Type B pancreatic cell (in vitro differentiated cells): ENCODE results near the gene UBLCP1. TPM values are rescaled to one million over a fixed set of nuclear protein-coding genes. Genes with fewer than 3 reads are reported as not detected.
"Not testable (repeated sequence)": the region's sequence is repeated elsewhere in the genome, so short reads cannot be mapped to it uniquely, and the experiment has no call there.

Source experiments
- DNase-seq: peaks from one replicate; pipeline ENCODE4 v3.0.0; 2021; ENCODE audit warnings: mixed read lengths; ENCODE audit not compliant: unreplicated experiment; ENCODE audit errors: extremely low spot score
- H3K27ac Mint-ChIP-seq: 2 replicates; pipeline ENCODE4 v1.8.0; 2021; ENCODE audit warnings: mild to moderate bottlenecking, mixed read lengths
- H3K27me3 Mint-ChIP-seq: 2 replicates; pipeline ENCODE4 v1.8.0; 2021; ENCODE audit warnings: mixed read lengths
- H3K36me3 Mint-ChIP-seq: 2 replicates; pipeline ENCODE4 v1.8.0; 2021; ENCODE audit warnings: mixed read lengths
- H3K4me1 Mint-ChIP-seq: one replicate; pipeline ENCODE4 v1.8.0; 2021; ENCODE audit warnings: mixed read lengths; ENCODE audit not compliant: unreplicated experiment
- H3K4me3 Mint-ChIP-seq: 2 replicates; pipeline ENCODE4 v1.8.0; 2021; ENCODE audit warnings: mild to moderate bottlenecking, mixed read lengths
- H3K9me3 Mint-ChIP-seq: 2 replicates; pipeline ENCODE4 v1.8.0; 2021; ENCODE audit warnings: mixed read lengths
- total RNA-seq: library from RNA; stranded (reverse); gene quantifications from 2 replicates; pipeline ENCODE4 v1.2.1, GENCODE V29; 2021; ENCODE audit warnings: low replicate concordance
- TF ChIP-seq, protein P1 (sequence below): fragments of 200-600 bp; sonication (generic); conservative IDR thresholded peaks from 2 replicates; pipeline ENCODE4 v1.5.0; 2021; ENCODE audit warnings: antibody characterized with exemption, mild to moderate bottlenecking

Gene UBLCP1
- total RNA-seq, 1 donor from 2014 or later = 29.4 TPM

DNA sequence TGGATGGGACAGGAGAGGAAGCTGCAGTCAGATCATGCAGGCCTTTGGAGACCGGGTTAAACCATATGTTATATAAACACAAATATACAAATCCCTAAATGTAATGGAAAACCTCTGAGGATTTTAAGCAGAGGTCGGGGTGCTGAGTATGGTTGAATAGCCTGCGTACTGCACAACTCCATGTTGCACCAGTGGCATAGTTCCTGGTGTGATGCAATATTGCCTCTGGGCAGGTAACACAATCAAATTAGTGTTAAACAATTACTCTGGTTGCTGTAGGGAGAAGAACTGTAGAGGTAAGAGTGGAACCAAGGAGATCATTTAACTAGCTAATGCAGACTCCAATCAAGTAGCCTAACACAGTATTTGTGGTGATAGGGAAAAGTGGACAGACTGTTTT is 32.4 kb upstream of the UBLCP1 start:
- H3K36me3 Mint-ChIP-seq = no peaks in the 10 kb centered on the region
- H3K27me3 Mint-ChIP-seq = peaks cover 29% of the 10 kb centered on the region
- DNase-seq = no peak
- H3K27ac Mint-ChIP-seq = no peak overlapping the region
- no peak overlapping the region for H3K4me3 Mint-ChIP-seq
- TF ChIP-seq, protein P1, sequence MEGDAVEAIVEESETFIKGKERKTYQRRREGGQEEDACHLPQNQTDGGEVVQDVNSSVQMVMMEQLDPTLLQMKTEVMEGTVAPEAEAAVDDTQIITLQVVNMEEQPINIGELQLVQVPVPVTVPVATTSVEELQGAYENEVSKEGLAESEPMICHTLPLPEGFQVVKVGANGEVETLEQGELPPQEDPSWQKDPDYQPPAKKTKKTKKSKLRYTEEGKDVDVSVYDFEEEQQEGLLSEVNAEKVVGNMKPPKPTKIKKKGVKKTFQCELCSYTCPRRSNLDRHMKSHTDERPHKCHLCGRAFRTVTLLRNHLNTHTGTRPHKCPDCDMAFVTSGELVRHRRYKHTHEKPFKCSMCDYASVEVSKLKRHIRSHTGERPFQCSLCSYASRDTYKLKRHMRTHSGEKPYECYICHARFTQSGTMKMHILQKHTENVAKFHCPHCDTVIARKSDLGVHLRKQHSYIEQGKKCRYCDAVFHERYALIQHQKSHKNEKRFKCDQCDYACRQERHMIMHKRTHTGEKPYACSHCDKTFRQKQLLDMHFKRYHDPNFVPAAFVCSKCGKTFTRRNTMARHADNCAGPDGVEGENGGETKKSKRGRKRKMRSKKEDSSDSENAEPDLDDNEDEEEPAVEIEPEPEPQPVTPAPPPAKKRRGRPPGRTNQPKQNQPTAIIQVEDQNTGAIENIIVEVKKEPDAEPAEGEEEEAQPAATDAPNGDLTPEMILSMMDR = no peak
- no peaks in the 10 kb centered on the region for H3K9me3 Mint-ChIP-seq
- no peaks in the 10 kb centered on the region for H3K4me1 Mint-ChIP-seq

- peaks cover 29% of the 10 kb centered on the region for H3K27me3 Mint-ChIP-seq
- TF ChIP-seq, protein P1 = no peak
- no peak overlapping the region for H3K27ac Mint-ChIP-seq
- DNase-seq = no peak
- no peaks in the 10 kb centered on the region for H3K9me3 Mint-ChIP-seq
- no peak overlapping the region for H3K4me3 Mint-ChIP-seq
- no peaks in the 10 kb centered on the region for H3K4me1 Mint-ChIP-seq
- H3K36me3 Mint-ChIP-seq = no peaks in the 10 kb centered on the region
These were observed 31.9 kb upstream of the UBLCP1 start for GRCh38 chr5:159231167-159231566.

GRCh38 chr5:159235871-159236520 is 27.1 kb upstream of the UBLCP1 start:
- H3K4me1 Mint-ChIP-seq, H3K4me3 Mint-ChIP-seq, DNase-seq, H3K9me3 Mint-ChIP-seq, H3K36me3 Mint-ChIP-seq, H3K27ac Mint-ChIP-seq: not testable (repeated sequence)
- peaks cover 29% of the 10 kb centered on the region for H3K27me3 Mint-ChIP-seq

DNA sequence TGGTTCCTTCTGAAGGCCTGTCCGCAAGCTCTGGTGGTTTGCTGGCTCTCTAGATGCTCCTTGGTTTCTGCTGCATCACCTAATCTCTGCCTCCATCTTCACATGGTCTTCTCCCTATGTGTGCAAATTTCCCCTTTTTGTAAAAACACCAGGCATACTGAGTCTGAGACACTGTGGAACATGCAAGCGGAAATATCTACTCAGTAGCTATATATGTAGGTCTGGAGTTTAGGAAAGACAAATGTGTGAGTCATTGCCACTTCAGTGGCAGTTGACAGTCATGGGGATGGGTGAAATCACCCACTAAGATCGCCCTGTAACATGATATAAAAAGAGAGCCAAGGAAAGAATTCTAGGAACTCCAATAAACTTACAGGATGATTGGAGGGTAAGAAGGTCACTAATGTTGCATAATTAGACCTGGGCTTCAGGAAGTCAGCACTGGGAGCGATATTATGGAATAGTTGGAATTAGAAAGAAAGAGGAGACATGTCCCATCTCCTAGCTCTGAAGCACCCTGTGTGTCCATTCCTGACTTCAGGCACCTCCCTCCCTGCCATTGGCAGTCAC is 22.7 kb upstream of the UBLCP1 start:
- Mint-ChIP-seq H3K9me3 (no peaks in the 10 kb centered on the region), H3K4me1 (no peaks in the 10 kb centered on the region), H3K36me3 (no peaks in the 10 kb centered on the region), H3K4me3 (no peak overlapping the region), H3K27me3 (peaks cover 20% of the 10 kb centered on the region), H3K27ac (no peak overlapping the region)
- TF ChIP-seq, protein P1 = no peak
- no peak for DNase-seq

DNA sequence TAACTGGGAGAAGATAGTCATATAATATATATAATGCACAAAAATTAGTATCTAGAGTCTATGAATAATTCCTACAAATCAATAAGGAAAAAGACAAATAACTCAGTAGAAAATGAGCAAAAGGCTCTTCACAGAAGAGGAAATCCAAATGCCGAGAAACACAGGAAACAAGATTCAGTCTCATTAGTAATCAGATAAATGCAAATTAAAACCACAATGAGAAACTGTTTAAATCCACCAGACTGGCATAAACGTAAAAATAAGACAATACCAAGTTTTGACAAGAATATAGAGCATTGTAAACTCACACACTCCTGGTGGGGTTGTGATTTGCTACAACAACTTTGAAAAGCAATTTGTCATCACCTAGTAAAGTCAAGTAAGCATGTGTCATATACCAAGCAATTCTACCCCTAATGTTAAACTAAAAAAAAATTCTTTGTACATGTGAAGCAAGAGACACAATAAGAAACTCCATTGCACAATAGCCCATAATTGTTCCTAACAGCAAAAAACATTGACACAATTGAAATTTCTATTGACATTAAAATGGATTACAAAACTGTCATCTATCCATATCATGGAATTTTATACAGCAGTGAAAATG is 21.0 kb upstream of the UBLCP1 start:
- no peak overlapping the region for H3K27ac Mint-ChIP-seq
- no peaks in the 10 kb centered on the region for H3K4me1 Mint-ChIP-seq
- peaks cover 26% of the 10 kb centered on the region for H3K27me3 Mint-ChIP-seq
- H3K9me3 Mint-ChIP-seq = no peaks in the 10 kb centered on the region
- TF ChIP-seq, protein P1 = no peak
- no peaks in the 10 kb centered on the region for H3K36me3 Mint-ChIP-seq
- no peak for DNase-seq
- no peak overlapping the region for H3K4me3 Mint-ChIP-seq

DNA sequence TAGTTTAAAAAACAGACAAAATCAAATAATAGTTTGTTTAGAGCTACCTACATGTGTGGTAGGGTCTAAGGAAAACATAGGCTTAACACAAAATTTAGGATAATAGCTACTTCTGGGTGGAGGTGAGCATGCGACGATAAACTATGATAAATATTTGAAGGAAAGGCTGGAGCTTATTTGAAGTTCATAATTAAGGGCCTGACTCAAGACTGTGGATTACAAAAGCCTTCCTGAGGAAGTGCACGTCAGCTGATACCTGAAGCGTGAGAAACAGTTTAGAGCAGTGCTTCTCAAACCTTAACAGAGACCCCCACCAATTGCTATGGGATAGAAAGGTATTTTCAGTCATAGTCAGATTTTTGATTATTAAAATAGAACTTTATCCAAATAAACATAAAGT is 20.4 kb upstream of the UBLCP1 start:
- Mint-ChIP-seq H3K4me3 (no peak overlapping the region), H3K9me3 (no peaks in the 10 kb centered on the region), H3K4me1 (no peaks in the 10 kb centered on the region), H3K27me3 (peaks cover 28% of the 10 kb centered on the region), H3K36me3 (no peaks in the 10 kb centered on the region), H3K27ac (no peak overlapping the region)
- DNase-seq = no peak
- TF ChIP-seq, protein P1 = no peak
